GM12891 (cell line): ENCODE data around the gene IL4R.

Experiments used
- PAX5 ChIP-seq: IDR thresholded peaks from 2 replicates; pipeline ENCODE4 v1.6.1; 2011; ENCODE audit warnings: low read length, moderate library complexity, mild to moderate bottlenecking; ENCODE audit not compliant: insufficient read depth, severe bottlenecking
- POLR2A ChIP-seq: IDR thresholded peaks from 2 replicates; pipeline ENCODE4 v1.6.1; 2011; ENCODE audit warnings: low read depth, low read length, control low read depth
- POLR2AphosphoS5 ChIP-seq: IDR thresholded peaks from 2 replicates; pipeline ENCODE4 v1.6.1; 2011; ENCODE audit warnings: low read depth, low read length, control low read depth
- POU2F2 ChIP-seq: IDR thresholded peaks from 2 replicates; pipeline ENCODE4 v1.6.1; 2011; ENCODE audit warnings: low read depth, mild to moderate bottlenecking, control low read depth, low read length, moderate library complexity
- TAF1 ChIP-seq: IDR thresholded peaks from 2 replicates; pipeline ENCODE4 v1.6.1; 2011; ENCODE audit warnings: low read depth, low read length, control low read depth

DNA sequence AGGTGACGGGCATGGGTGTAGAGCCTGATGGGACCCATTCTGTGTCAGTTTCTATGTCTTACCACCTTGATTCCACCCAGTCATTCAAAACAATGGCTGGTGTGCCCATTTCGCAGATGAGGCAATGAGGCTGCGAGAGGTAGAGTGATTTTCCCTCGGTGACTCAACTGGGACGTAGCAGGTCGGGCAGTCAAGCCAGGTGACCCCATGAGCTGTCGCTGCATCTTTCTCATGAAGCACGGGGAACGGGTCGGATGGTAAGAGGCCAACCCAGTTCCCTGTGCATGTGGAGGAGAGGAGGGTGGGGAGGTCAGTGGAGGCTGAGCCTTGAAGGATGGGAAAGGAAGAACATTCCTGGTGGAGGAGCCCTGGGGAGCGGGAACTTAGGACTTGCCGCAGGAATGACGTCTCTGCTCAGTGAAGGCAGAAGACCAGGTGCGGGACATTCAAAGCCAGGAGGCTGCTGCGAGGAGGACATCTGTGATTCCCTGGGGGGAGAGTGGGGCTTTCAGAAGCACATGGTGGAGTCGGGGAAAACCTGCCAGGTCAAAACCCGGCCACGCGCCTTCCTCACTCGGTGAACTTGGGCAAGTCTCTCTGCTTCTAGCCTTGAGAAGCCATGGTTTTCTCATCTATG, 89.3 kb downstream of the IL4R start:
- peak; percentile 69 for TF ChIP-seq POLR2A
- TF ChIP-seq POLR2AphosphoS5: peak; percentile 55; the same call in 1 of the 2 replicates
- TF ChIP-seq TAF1: peak; percentile 60; the same call in 1 of the 2 replicates
- TF ChIP-seq PAX5: no peak
- no peak for TF ChIP-seq POU2F2
